HG03378 (cell line): ENCODE measurements around the gene GNA15.
"Not testable (repeated sequence)": the region's sequence is repeated elsewhere in the genome, so short reads cannot be mapped to it uniquely, and the experiment has no call there.

Experiments used
- ATAC-seq: cut with Tn5 transposase; IDR thresholded peaks from one replicate; pipeline ENCODE4 v1.9.1; 2021; ENCODE audit warnings: mild to moderate bottlenecking, moderate library complexity; ENCODE audit not compliant: unreplicated experiment

The GNA15 gene

DNA sequence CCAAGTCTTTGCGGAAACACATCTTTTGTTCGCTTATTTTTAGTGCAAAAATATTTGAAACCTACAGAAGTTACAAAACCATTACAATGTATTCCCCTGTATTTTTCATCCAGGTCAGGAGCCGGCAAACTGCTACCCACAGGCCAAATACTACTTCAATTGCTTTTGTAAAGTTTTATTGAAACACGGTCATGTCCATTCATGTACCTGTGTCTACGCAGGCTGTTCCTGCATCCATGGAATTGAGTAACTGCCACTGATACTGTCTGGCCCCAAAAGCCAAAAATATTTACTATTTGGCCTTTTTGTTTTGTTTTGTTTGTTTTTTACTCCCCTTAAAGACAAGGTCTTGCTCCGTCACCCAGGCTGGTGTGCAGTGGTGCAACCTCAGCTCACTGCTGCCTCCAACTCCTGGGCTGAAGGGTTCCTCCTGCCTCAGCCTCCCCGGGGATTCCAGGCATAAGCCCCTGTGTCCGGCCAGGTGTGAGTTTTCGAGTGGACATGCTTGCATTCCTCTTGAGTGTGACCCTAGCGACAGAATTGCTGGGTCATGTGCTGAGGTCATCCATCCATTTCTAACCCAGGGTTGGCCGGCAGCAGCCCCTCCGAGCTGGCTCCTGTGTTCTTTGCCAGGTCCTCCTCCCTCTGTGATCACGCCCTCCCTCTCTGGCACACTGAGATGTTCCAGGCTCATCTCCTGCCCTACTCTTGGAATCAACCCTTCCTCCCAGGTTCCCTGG is 31.9 kb downstream of the GNA15 start:
- ATAC-seq = no peak

DNA sequence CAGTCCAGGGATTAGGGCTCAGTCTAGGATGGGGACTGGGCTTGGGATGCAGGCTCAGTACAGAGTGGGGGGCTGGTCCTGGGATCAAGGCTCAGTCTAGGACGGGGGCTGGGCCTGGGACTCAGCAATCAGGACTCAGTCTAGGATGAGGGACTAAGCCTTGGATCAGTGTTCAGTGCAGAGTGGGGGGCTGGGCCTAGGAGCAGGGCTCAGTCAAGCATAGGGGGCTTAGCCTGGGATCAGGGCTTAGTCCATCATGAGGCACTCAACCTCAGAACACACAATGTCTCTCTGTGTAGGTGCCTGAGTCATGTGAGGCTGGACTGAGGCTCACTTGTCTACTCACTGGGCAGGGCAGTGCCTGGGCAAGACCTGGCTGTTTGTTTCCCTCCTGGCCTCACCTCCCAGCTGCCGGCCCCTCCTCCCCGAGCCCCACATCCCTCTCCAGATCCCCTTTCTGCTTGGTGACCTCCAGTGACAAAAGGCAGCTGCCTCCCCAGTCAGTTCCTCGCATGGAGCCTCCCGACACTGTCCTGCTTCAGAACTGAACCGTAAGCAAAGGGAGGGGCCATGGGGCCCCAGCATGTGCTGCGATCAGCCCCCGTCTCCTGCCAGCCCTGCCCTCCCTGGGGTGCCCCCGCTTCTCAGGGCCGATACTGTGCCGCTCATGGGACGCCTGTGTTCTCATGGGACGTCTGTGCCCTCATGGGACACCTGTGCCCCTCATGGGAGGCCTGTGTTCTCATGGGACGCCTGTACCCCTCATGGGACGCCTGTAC is 36.2 kb downstream of the GNA15 start:
- ATAC-seq = no peak

DNA sequence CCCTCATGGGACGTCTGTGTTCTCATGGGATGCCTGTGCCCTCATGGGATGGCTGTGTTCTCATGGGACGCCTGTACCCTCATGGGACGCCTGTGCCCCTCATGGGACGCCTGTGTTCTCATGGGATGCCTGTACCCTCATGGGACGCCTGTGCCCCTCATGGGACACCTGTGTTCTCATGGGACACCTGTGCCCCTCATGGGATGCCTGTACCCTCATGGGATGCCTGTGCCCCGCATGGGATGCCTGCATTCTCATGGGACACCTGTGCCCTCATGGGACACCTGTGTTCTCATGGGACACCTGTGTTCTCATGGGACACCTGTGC is 36.8 kb downstream of the GNA15 start:
- not testable (repeated sequence) for ATAC-seq

DNA sequence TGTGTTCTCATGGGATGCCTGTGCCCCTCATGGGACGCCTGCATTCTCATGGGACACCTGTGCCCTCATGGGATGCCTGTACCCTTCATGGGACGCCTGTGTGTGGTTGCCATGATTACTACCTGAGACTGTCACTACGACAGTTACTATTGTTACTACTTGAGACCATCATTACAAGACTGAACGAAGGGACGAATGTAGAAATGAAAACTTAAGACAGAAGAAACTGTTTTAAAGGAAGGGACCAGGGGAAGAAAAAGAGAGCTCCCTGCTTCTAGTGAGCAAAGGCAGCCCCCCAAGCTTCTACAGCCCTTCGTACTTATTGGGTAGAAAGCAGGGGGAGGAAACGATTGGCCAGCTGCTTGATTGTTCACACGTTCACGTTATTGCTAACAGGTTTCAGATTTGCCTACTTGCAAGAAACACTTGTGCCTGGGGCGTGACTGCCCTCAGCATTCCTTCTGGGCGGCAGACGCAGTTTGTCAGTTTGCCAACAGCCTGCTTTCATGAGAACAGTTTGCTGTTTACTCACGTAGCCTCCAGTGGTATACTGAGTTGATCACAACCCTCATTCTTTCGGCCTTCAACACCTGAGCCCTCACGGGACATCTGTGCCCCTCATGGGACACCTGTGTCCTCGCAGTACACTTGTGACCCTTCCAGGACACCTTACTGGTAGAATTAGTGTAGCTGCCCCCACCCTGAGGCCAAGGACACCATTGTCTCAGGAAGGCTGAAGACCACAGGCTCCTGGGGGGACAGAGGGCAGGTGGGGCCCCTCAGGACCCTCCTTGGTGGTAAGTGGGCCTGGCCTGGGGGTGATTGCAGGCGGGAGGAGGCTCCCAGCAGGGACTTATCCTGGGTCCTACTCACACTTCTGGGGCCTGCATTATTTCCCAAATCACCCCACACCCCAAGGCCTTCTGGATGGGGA is 40.2 kb downstream of the GNA15 start:
- no peak for ATAC-seq

DNA sequence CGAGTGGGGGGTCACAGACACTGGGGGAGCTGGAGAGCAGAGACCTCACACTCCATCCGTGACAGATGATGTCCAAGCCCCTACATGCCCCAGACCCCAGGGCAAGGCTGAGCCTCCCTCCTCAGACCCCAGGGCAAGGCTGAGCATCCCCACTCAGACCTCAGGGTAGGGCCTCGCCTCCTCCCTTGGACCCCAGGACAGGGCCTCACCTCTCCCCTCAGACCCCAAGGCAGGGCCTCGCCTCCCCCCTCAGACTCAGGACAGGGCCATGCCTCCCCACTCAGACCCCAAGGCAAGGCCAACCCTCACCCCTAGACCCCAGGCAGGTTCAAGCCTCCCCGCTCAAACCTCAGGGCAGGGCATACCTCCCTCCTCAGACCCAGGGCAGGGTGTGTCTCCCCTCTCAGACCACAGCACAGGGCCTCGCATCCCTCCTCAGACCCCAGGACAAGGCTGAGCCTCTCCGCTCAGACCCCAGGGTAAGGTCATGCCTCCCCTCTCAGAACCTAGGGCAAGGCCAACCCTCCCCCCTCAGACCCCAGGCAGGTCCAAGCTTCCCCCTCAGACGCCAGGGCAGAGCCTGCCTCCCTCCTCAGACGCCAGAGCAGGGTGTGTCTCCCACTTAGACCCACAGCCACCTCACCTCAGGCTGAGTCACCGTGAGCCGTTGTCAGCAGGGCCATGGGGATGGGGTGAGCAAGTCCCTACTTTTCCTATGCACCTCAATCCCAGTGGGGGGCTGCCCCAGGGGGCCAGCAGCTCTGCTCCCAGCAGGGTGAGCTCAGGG is 41.1 kb downstream of the GNA15 start:
- no peak for ATAC-seq

DNA sequence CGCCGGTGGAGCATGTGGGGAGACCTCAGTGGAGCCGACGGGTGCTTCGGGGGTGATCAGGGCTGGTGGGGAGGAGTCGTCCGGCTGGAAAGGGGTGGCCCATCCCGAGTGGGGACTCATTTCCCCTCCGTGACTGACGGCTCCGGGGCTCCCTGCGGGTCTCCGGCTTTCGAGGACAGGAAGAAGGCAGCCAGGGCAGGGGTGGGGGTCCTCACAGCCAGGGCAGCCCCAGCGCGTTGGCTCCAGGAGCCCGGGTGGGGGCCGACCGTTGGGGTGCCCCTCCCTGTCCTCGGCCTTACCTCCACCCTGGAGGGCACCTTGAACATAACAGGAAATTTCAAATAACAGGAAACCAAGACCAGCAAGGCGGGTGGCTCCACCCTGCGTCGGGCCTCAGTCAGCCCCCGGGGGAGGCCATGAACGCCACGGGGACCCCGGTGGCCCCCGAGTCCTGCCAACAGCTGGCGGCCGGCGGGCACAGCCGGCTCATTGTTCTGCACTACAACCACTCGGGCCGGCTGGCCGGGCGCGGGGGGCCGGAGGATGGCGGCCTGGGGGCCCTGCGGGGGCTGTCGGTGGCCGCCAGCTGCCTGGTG is 42.6 kb downstream of the GNA15 start, which contains the start of gene S1PR4:
Gene S1PR4 (plus strand): TSS at position 393 of the 596 bp plus-strand sequence. CDS start 24 bp downstream, at position 417.
- peak; percentile 44 for ATAC-seq

DNA sequence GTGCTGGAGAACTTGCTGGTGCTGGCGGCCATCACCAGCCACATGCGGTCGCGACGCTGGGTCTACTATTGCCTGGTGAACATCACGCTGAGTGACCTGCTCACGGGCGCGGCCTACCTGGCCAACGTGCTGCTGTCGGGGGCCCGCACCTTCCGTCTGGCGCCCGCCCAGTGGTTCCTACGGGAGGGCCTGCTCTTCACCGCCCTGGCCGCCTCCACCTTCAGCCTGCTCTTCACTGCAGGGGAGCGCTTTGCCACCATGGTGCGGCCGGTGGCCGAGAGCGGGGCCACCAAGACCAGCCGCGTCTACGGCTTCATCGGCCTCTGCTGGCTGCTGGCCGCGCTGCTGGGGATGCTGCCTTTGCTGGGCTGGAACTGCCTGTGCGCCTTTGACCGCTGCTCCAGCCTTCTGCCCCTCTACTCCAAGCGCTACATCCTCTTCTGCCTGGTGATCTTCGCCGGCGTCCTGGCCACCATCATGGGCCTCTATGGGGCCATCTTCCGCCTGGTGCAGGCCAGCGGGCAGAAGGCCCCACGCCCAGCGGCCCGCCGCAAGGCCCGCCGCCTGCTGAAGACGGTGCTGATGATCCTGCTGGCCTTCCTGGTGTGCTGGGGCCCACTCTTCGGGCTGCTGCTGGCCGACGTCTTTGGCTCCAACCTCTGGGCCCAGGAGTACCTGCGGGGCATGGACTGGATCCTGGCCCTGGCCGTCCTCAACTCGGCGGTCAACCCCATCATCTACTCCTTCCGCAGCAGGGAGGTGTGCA is 43.3 kb downstream of the GNA15 start:
- ATAC-seq = peak; percentile 6

DNA sequence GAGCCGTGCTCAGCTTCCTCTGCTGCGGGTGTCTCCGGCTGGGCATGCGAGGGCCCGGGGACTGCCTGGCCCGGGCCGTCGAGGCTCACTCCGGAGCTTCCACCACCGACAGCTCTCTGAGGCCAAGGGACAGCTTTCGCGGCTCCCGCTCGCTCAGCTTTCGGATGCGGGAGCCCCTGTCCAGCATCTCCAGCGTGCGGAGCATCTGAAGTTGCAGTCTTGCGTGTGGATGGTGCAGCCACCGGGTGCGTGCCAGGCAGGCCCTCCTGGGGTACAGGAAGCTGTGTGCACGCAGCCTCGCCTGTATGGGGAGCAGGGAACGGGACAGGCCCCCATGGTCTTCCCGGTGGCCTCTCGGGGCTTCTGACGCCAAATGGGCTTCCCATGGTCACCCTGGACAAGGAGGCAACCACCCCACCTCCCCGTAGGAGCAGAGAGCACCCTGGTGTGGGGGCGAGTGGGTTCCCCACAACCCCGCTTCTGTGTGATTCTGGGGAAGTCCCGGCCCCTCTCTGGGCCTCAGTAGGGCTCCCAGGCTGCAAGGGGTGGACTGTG is 44.0 kb downstream of the GNA15 start:
- ATAC-seq = no peak

DNA sequence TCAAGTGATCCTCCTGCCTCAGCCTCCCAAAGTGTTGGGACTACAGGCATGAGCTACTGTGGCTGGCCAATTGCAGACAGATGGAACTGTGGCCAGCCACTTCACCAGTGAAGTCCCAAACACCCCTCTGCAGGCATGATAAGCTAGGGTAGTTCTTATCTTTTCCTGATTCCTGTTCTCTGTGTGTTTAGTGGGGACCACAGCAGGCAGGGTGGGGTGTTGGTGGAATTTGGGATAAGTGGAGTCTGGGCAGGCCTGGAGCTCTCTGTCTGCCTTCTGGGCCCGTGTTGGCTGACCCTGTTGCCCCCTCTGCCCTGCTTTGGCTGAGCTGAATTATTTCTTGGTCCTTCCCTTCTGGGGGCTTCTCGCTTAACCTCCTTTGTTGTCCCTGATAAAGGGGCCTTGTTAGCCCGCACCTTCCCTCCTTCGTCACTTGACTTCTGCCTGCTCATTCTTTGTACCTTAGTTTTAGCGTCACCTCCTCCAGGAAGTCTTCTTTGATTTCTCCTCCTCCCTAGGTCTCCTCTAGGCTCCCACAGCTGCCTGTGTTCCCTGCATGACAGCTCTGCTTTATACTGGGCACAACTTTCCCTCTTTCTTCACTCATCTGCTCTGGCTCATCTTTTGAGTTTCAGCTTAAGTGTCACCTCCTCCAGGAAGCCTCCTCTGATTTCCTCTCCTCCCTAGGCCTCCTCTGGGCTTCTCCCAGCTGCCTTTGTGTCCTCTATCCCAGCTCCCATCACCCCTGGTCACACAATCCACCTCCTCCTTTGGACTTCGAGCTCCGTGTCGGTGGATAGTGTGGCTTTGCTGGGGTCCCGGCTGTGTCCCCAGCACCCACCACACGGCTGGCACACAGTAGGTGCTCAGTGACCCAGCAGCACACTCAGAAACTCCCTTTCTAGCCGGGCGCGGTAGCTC is 48.1 kb downstream of the GNA15 start:
- no peak for ATAC-seq

DNA sequence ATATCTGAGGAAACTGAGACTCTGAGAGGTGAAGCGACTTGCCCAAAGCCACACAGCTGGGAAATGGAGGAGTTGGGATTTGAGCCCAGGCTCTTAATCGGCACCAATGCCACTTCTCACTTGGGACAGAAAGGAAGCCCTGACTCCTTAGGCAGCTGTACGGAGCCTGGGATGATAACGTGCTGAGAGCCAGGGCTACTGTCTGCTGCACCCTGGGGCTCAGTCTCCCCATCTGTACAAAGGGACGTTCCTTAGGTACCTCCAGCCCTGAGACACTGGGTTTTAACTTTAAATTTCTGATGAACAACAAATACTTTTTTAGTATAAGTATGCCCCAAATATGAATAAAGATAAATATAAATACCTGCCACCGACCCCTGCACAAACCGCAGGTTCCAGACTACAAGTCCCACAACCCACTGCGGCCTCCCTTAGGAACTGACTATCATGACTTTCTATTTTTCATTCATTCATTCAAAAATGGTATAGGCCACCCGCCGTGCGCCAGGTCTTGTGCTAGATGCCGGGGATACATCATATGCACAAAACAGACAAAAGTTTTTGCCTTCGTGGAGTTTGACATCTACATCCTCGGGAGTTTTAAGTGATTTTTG is 49.1 kb downstream of the GNA15 start:
- ATAC-seq = peak; percentile 31

DNA sequence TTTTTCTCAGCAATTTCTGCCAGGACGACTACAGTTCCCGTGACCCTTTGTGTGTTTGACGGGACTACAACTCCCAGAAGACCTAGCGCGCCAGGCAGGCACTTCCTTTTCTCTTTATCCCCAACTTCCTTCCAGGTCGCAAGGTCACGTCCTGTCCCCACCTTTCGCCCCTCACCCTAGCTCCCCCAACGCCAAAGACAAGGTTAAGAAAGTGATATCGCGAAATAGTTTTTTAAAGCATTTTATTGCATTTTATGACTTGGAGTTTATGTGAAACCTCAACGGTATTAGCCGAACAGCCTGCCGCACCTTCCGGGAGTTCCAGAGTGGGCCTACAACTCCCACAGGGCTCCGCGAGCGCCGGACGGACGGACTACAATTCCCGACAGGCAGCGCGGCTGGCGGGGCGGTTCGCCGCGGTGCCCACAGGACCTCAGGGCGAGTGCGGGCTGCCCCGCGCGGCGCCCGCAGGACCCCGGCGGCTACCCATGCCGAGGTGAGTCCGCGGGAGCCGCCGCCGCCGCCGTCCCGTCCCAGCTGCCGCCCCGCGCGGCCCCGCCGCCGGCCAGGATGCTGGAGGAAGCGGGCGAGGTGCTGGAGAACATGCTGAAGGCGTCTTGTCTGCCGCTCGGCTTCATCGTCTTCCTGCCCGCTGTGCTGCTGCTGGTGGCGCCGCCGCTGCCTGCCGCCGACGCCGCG is 49.8 kb downstream of the GNA15 start, which contains the start of gene NCLN:
Gene NCLN (plus strand): TSS at position 470 of the 699 bp plus-strand sequence. CDS start 101 bp downstream, at position 571.
- peak; percentile 51 for ATAC-seq

DNA sequence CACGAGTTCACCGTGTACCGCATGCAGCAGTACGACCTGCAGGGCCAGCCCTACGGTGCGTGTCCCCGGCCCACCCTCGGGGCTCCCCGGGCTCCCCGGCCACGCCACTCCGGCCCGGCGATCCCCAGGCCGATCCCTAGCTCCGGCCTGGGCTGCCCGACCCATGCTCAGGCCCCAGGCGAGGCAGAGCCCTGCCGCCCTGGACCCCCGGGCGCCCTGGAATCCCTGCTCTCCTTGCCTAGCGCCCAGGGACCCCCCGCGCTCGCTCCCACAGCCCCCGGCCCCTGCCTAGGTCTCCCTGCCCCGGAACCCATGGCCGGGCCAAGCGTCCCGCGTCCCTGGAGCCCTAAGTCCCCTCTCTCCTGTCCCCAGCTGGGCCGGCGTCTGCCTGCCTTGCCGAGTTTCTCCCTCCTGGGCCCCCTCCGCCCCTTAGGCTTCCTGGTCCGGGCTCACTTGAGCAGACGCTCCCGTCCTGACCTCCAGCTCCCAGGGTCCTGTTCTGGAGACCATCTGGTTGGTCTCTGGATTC is 50.4 kb downstream of the GNA15 start:
- no peak for ATAC-seq

DNA sequence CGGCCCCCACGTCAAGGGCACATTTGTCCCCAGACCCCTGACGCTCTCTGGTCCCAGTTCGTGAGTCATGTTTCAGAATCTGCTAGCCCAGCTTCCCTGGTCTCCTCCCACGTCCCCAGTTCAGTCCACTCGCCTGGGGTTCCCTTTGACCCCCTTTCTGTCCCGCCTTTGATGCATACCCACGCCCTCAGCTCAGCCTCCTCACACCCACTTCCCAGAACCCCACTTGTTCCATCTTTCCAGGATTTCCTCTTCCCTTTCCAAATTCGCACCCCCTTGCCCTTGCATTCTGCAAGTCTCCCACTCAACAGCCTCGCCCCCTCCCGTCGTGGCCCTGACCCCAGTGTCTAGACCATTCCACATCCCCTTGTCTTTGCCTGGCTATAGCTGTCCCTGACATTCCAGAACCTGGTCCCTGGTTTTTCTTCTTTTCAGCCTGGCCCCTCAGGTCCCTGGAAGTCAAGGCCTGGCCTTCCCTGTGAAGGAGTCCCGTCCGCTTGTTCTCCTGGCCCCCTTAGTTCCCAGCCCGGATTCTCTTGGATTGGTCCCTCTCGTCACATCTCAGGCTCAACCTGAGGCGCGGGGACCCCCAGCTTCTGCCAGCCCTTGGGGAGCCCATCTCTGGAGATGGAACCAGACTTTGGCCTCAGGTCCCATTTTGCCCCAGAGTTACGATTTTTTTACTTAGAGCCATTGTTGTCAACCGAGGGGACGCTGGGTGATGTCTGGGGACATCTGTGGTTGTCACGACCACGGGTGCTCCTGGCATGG is 51.2 kb downstream of the GNA15 start:
- no peak for ATAC-seq

DNA sequence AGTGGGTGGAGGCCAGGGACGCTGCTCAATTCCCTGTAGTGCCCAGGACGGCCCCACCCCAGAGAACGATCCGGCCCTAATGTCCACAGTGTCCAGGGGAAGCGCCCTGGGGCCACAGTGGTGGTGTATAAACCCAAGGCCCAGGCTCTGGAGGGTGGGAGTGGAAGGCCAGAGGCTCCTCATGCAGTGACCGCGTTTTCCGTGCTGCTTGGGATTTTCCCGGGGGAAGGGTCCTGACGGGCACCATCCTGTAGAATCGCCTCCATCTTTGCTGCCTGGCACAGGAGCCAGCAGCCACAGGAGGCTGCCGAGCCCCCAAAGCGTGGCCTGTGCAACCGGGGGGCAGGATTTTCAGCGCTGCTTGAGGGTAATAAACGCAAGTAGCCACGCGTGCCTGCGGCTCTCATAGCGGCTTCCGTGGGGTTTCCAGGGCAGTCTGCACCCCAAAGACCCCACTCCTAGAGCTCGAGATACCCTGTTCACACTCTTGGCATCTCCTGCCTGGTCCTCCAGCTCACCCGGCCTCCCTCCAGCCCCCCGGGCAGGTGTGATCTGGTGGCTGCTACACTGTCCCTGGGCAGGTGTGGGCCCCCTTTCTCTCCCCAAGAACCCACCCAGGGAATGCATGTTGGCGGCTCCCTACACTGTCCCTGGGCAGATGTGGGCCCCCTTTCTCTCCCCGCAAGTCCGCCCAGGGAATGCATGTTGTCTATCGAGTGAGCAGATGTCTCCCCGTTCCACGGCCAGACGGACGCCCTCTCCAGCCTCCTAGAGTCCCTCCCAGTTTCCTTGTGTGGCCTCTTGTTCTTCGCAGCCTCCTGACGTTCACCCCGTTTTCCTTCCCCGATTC is 52.1 kb downstream of the GNA15 start:
- no peak for ATAC-seq
